K562 (cell line): ENCODE data around the gene CTRB1. TPM values are rescaled to one million over a fixed set of nuclear protein-coding genes. Genes with fewer than 3 reads are reported as not detected.

ENCODE experiments used
- ATAC-seq: fragments of 200-7000 bp; cut with Tn5 transposase; 3 replicates; pipeline ENCODE4 v1.9.1; 2020; ENCODE audit warnings: moderate library complexity
- BruUV-seq: library from RNA; stranded (reverse); fragments of 400-500 nt; replicated peaks from 2 replicates; lab custom pipeline; 2021; lab: Mats Ljungman, UMichigan
- CTCF ChIA-PET: fragments of 300-600 bp; formaldehyde crosslinking; extraction: SDS; loops from one replicate; lab custom pipeline; 2021; ENCODE audit warnings: low intra/inter-chr PET ratio; lab: Yijun Ruan, JAX
- POLR2A ChIA-PET: fragments of 300-600, 350-650 bp; sonication (Branson Sonifier 250); formaldehyde crosslinking; extraction: SDS; loops from one replicate; lab custom pipeline; 2021; ENCODE audit warnings: antibody characterized with exemption, inconsistent platforms; lab: Yijun Ruan, JAX
- DNase-seq, 4 experiments: peaks; one replicate each; pipeline versions ENCODE4 v3.0.0 to v3.0.0-alpha.2; 2011 to 2018; ENCODE audit warnings: low spot score in 3 of 4, mixed read lengths in 3 of 4; ENCODE audit errors: extremely low read depth in 1 of 4
- FAIRE-seq: peaks from 2 replicates; lab custom pipeline; 2011; peaks lifted over from hg19 to GRCh38; lab: Jason Lieb, UNC
- H2AFZ ChIP-seq: 2 replicates; pipeline ENCODE4 v1.6.0; 2011; ENCODE audit warnings: low read depth, low read length, control low read depth, inconsistent platforms
- H3K27ac ChIP-seq: fragments of 200-600 bp; 3 replicates; pipeline ENCODE4 v1.8.0; 2011; ENCODE audit warnings: low read depth, mild to moderate bottlenecking, control low read depth, inconsistent platforms, low read length, moderate library complexity, mixed read lengths; ENCODE audit errors: extremely low read depth
- H3K27me3 ChIP-seq, 2 experiments: fragments of 300-600 bp in 1 of 2; 2 replicates in 1 of 2; 3 replicates in 1 of 2; pipeline versions ENCODE4 v1.6.0 to v1.8.0; 2011; ENCODE audit warnings: inconsistent platforms in 2 of 2, low read length in 2 of 2, mild to moderate bottlenecking in 1 of 2, mixed read lengths in 1 of 2, moderate library complexity in 1 of 2; ENCODE audit not compliant: control insufficient read depth in 2 of 2, insufficient read depth in 2 of 2
- H3K36me3 ChIP-seq: fragments of 300-600 bp; 3 replicates; pipeline ENCODE4 v1.8.0; 2011; ENCODE audit warnings: mild to moderate bottlenecking, low read length, inconsistent platforms; ENCODE audit not compliant: control insufficient read depth, insufficient read depth
- H3K4me1 ChIP-seq, 2 experiments: fragments of 200-600 bp in 1 of 2; replicated peaks in 1 of 2; 2 replicates in 1 of 2; 3 replicates in 1 of 2; pipeline versions ENCODE4 v1.5.1 to v1.8.0; 2011; ENCODE audit warnings: inconsistent platforms in 2 of 2, low read length in 2 of 2, mild to moderate bottlenecking in 1 of 2, mixed read lengths in 1 of 2, moderate library complexity in 1 of 2; ENCODE audit not compliant: control insufficient read depth in 2 of 2, insufficient read depth in 2 of 2
- H3K4me2 ChIP-seq: 2 replicates; pipeline ENCODE4 v1.6.1; 2011; ENCODE audit warnings: low read length, control low read depth, inconsistent platforms, mixed read lengths; ENCODE audit not compliant: insufficient read depth
- H3K4me3 ChIP-seq: fragments of 200-600 bp; sonication (generic), shearing (Covaris generic); 2 replicates; pipeline ENCODE4 v1.5.1; 2016; ENCODE audit warnings: control low read depth, inconsistent platforms
- H3K79me2 ChIP-seq: fragments of 200-600 bp; 3 replicates; pipeline ENCODE4 v1.8.0; 2011; ENCODE audit warnings: low read length, inconsistent platforms; ENCODE audit not compliant: control insufficient read depth, insufficient read depth
- H3K9ac ChIP-seq, 2 experiments: 2 replicates each; pipeline versions ENCODE4 v1.6.0 to v1.6.1; 2011; ENCODE audit warnings: low read depth in 2 of 2, low read length in 2 of 2, control low read depth in 1 of 2, inconsistent platforms in 1 of 2, mild to moderate bottlenecking in 1 of 2, mixed read lengths in 1 of 2; ENCODE audit not compliant: insufficient read depth in 1 of 2
- H3K9me1 ChIP-seq: one replicate; pipeline ENCODE4 v1.6.0; 2011; ENCODE audit warnings: inconsistent platforms, mild to moderate bottlenecking, low read length, moderate library complexity; ENCODE audit not compliant: control insufficient read depth, insufficient read depth
- H3K9me3 ChIP-seq: replicated peaks from 2 replicates; pipeline ENCODE4 v1.5.1; 2011; ENCODE audit warnings: low read depth, low read length, inconsistent platforms; ENCODE audit not compliant: control insufficient read depth, insufficient read depth
- H4K20me1 ChIP-seq: replicated peaks from 2 replicates; pipeline ENCODE4 v1.6.1; 2011; ENCODE audit warnings: low read length, inconsistent platforms, mixed read lengths; ENCODE audit not compliant: control insufficient read depth, insufficient read depth
- CHD7 ChIP-seq: fragments of 200-600 bp; sonication (generic); IDR thresholded peaks from one replicate; pipeline ENCODE4 v1.6.1; 2012; ENCODE audit warnings: mild to moderate bottlenecking, low read depth, low read length, inconsistent platforms
- EWSR1 ChIP-seq: fragments of 450-650 bp; IDR thresholded peaks from 2 replicates; pipeline ENCODE4 v1.6.1; 2018; ENCODE audit warnings: borderline replicate concordance, mild to moderate bottlenecking, low read depth, moderate library complexity; ENCODE audit not compliant: partially characterized antibody
- GABPA ChIP-seq: fragments of 200-800 bp; sonication (Bioruptor generic); conservative IDR thresholded peaks from 2 replicates; pipeline ENCODE4 v1.6.1; 2016; ENCODE audit warnings: low read depth, missing genetic modification characterization, missing compliant biosample characterization
- KLF16 ChIP-seq: IDR thresholded peaks from 2 replicates; pipeline ENCODE4 v1.6.1; 2016; ENCODE audit warnings: antibody characterized with exemption
- KLF6 ChIP-seq: fragments of 250-450 bp; sonication (Bioruptor Pico); IDR thresholded peaks from 2 replicates; pipeline ENCODE4 v1.4.0; 2020; ENCODE audit warnings: mild to moderate bottlenecking, moderate library complexity, borderline replicate concordance
- MAFF ChIP-seq: IDR thresholded peaks from 2 replicates; pipeline ENCODE4 v1.6.1; 2012; ENCODE audit warnings: low read length, improper control_type of control experiment
- RBM14 ChIP-seq: fragments of 200-400 bp; formaldehyde crosslinking; IDR thresholded peaks from 2 replicates; pipeline ENCODE4 v1.6.1; 2018; ENCODE audit warnings: low read depth, mild to moderate bottlenecking, low read length, moderate library complexity, borderline replicate concordance; ENCODE audit not compliant: insufficient read depth
- ZNF184 ChIP-seq: sonication (generic); formaldehyde crosslinking; IDR thresholded peaks from 2 replicates; pipeline ENCODE4 v1.5.0; 2020; ENCODE audit warnings: missing genetic modification reagents
- ZNF780A ChIP-seq: fragments of 250-450 bp; sonication (Bioruptor Pico); IDR thresholded peaks from 2 replicates; pipeline ENCODE4 v1.5.0; 2021; ENCODE audit warnings: mild to moderate bottlenecking
- WGBS: fragments of 100-300 bp; shearing (Covaris generic); methylation state at CpG from one replicate; pipeline ENCODE4 v1.1.6; 2016; ENCODE audit warnings: low coverage, mixed read lengths; ENCODE audit not compliant: insufficient coverage; ENCODE audit errors: missing lambda C conversion rate; 5-methylcytosine and 5-hydroxymethylcytosine counted together
- in situ Hi-C: fragments of 300-500 bp; cut with MboI; formaldehyde crosslinking; loops from 4 replicates; pipeline ENCODE4 v1.15.0; 2018; ENCODE audit warnings: inconsistent platforms, mixed read lengths
- intact Hi-C: fragments of 100-400 bp; cut with micrococcal nuclease; formaldehyde crosslinking; loops from 2 replicates; pipeline ENCODE4 v1.14.2; 2022
- polyA plus RNA-seq, 8 experiments: library from polyadenylated mRNA; depleted of rRNA in 4 of 8; stranded (reverse) in 5 of 8; unstranded in 3 of 8; fragments of >200 nt; fragmentation: Nextera tagmentation in 2 of 8; fragmentation: Illumina TruSeq in 1 of 8; extraction: Ambion mirVana in 2 of 8; extraction: Trizol in 1 of 8; gene quantifications; 2 replicates each; pipeline versions ENCODE4 v1.2.1 to v1.2.3, GENCODE V29; 2011 to 2014; ENCODE audit warnings: inconsistent platforms in 1 of 8, missing spikeins in 1 of 8
- total RNA-seq, 7 experiments: library from RNA; depleted of rRNA in 6 of 7; stranded (reverse); fragments of >200 nt in 6 of 7; fragmentation: Illumina TruSeq in 2 of 7; extraction: Trizol in 2 of 7; gene quantifications; 2 replicates each; pipeline versions ENCODE4 v1.2.1 to v1.2.3, GENCODE V29; 2011 to 2021; ENCODE audit warnings: low replicate concordance in 1 of 7

CTRB1 gene
- total and polyA plus RNA-seq, 9 of the 15 experiments (the other 6 are each of a cell fraction or from before 2014, with no cell fraction given): 2.3 TPM; not detected in 8

GRCh38 chr16:75236736-75237397, 18.1 kb downstream of the CTRB1 start:
- ChIA-PET CTCF (interaction anchor here (0.5 kb wide), 1 partner anchor 250 kb away, joined by 3 read pairs; no protein-coding TSS in a partner anchor), POLR2A (interaction anchor here (0.6 to 0.8 kb wide), 3 partner anchors 12 to 1864 kb away, joined by 3 to 4 read pairs (median 3); no protein-coding TSS in a partner anchor)
- DNase-seq: no peak
- no TSS peak for BruUV-seq
- no peak for ATAC-seq
- Histone ChIP-seq H3K36me3 (peaks cover 49% of the 10 kb centered on the region; the same call in 2 of the 3 replicates), H3K9me1 (peaks cover 9% of the 10 kb centered on the region), H3K4me1 (peaks cover 0 to 66% of the 10 kb centered on the region in 2 experiments; a peak in 3 of 5 replicates), H3K79me2 (no peaks in the 10 kb centered on the region), H3K27ac (no peak overlapping the region), H2AFZ (no peak overlapping the region), H3K4me3 (no peak overlapping the region), H3K9me3 (no peaks in the 10 kb centered on the region), H4K20me1 (0 out of 2 replicates have a peak, but pooled peaks cover 4% of the 10 kb centered on the region), H3K9ac (peak overlapping the region in 1 of 2 experiments; percentile 17; a peak in 1 of 4 replicates), H3K4me2 (no peak overlapping the region), H3K27me3 (no peaks in the 10 kb centered on the region)
- in situ Hi-C loops (no loop called here), intact Hi-C loops (no loop called here)
- WGBS: 89% methylated on average over 16 of the region's 28 CpGs
- FAIRE-seq: no peak
- TF ChIP-seq CHD7: no peak
- no peak for TF ChIP-seq RBM14
- TF ChIP-seq EWSR1: no peak
- no peak for TF ChIP-seq KLF16
- TF ChIP-seq ZNF184: no peak
- no peak for TF ChIP-seq KLF6 (CRISPR knock-in tag)
- no peak for TF ChIP-seq MAFF
- TF ChIP-seq ZNF780A (CRISPR knock-in tag): no peak
- TF ChIP-seq GABPA (tag): no peak
